CD4-positive, alpha-beta T cell treated with Interleukin-6 at 100 ng/mL for 8 hours (primary cell): ENCODE data around the gene EMP2.
"Not testable (repeated sequence)": the region's sequence is repeated elsewhere in the genome, so short reads cannot be mapped to it uniquely, and the experiment has no call there.

ENCODE experiments used
- DNase-seq: peaks from one replicate; pipeline ENCODE4 v3.0.0-alpha.2; 2020; ENCODE audit warnings: mixed read lengths, low spot score

Gene EMP2

GRCh38 chr16:10520869-10521578 is 59.4 kb downstream of the EMP2 start:
- no peak for DNase-seq

DNA sequence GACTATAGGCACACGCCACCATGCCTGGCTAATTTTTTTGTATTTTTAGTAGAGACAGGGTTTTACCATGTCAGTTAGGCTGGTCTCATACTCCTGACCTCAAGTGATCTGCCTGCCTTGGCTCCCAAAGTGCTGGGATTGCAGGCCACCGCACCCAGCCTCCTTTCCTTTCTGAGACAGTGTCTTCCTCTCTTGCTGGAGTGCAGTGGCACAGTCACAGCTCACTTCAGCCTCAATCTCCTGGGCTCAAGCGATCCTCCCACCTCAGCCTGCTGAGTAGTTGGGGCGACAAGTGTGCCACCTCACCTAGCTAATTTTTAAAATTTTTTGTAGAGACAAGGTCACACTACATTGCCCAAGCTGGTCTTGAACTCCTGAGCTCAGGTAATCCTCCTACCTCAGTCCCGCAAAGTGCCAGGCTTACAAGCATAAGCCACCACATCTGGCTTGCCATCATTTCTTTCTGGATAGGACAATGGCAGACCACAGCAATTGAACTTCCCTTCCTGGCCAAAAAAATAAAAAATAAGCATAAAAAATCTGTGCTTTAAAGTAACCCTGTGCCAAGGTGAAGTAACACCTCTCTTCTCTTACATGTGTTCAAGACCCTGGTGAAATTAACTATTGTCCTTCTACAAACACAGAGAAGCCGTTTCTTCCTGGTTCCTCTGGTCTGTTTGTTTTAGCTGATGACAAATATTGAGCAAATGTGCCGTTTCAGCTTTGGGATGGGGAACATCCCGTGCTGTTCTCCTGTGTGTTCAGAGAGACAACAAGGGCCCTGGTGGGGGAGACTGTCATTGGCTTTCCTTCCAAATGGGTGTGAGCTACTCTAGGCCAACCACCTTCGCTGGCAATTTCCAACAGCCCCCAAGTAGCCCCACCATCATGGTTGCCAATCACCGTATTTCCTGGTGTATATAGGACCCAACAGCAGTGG is 60.2 kb downstream of the EMP2 start:
- no peak for DNase-seq

- DNase-seq: no peak
Measured at GRCh38 chr16:10519297-10519696, 61.1 kb downstream of the EMP2 start.

GRCh38 chr16:10518479-10519041 is 61.8 kb downstream of the EMP2 start:
- DNase-seq: no peak

DNA sequence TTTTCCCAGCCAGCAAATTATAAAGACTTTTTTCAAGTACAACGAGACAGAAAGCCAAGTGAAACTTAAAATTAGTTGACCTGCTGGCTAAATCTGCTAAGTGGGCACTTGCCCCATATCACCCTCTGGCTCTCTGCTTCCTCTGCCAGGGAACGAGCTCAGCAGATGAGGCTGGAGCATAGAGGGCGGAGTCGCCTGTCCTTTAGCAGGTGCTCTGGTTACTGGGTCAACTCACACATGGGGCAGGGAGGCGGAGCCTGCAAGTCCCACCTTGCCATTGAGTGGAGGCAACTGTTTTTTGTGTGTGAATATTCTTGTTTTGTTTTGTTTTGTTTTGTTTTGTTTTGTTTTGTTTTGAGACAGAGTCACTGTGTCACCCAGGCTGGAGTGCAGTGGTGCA is 62.5 kb downstream of the EMP2 start:
- no peak for DNase-seq

DNA sequence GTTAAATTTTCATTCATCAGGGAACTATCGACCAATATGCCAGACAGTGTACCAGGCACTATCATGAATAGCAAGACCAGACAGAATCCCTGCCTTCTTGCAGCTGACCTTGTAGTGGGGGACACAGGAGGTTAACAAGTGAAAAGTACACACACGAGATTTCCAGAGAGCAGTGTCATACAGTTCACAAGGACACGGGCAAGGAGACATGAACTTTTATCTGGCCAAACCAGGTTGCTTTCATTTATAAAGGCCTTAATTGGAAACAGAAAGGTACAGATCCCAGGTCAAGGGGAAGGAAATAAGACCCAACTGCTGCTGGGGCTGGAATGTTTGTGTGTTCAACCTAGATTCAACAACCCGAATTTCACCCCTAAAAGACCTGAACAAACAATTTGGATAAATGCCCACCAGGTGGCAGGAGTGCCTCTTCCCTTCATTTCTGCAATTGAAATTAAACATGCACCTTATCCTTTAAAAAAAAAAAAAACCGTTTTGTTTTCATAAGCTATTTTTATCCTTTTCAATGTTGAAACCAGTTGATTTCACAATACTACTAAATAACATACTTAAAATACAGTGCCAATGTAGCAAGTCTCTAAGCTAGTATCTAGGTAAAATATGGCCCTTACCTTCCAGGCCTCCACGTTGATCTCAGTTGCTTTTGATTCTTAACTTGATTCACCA is 65.9 kb downstream of the EMP2 start:
- peak; percentile 30 for DNase-seq

DNA sequence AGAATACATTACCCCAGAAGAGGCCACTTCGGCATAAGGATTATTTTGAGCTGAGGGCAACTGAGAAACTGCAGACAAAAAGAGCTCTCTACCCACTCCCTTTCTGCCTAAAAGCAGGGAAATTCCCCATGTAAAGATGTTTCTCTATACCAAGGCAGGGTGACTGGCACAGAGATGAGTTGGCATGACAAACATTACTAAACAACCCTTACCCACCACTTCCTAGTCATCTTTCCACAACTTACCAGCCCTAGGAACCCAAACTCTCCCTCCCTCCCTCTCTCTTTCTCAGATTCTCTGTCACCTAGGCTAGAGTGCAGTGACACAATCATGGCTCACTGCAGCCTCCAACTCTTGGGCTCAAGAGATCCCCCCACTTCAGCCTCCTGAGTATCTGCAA is 68.6 kb downstream of the EMP2 start:
- DNase-seq: no peak

DNA sequence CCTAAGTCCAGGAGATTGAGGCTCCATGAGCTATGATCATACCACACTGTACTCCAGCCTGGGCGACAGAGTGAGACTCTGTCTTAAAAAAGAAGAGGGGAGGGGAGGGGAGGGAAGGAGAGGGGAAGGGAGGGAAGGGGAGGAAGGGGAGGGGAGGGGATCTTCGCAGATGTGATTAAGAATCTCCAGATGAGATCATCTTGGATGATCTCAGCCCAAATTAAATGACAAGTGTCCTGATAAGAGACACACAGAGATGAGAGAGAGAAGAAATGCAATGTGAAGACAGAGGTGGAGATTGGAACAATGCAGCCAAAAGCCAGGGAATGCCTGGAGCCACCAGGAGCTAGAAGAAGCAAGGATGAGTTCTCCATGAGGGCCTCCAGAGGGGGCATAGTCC is 70.1 kb downstream of the EMP2 start:
- DNase-seq: no peak

DNA sequence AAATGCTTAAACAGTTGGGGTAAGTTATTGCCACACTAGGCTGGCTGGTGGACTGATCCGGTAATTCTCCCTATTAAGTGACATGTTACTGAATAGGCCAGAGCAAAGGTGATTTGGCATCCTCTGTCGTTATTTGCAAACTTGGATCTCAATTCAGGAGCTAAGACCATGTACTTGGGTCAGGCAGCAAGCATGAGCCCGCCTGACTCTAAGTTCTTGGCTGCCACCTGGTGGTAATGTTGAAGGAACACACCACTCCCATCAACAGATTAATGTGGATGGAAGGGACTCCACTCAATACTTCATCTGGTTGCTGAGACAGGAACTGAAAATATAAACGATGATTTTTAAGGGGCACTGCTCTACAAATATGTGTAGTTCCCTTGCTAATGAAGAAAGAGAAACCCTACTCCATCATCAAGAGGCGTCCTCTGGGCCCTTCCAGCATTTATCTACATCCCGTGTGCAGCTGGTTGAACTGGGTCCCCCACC is 70.8 kb downstream of the EMP2 start:
- DNase-seq: peak; percentile 75

DNA sequence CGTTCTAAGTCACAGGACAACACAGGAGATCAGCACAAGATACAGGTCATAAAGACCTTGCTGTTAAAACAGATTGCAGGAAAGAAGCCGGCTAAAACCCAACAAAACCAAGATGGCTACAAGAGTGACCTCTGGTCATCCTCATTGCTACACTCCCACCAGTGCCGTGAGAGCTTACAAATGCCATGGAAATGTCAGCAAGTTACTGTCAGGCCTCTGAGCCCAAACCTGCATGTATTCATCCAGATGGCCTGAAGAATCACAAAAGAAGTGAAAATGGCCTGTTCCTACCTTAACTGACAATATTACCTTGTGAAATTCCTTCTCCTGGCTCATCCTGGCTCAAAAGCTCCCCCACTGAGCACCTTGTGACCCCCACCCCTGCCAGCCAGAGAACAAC is 75.1 kb downstream of the EMP2 start:
- DNase-seq: not testable (repeated sequence)

DNA sequence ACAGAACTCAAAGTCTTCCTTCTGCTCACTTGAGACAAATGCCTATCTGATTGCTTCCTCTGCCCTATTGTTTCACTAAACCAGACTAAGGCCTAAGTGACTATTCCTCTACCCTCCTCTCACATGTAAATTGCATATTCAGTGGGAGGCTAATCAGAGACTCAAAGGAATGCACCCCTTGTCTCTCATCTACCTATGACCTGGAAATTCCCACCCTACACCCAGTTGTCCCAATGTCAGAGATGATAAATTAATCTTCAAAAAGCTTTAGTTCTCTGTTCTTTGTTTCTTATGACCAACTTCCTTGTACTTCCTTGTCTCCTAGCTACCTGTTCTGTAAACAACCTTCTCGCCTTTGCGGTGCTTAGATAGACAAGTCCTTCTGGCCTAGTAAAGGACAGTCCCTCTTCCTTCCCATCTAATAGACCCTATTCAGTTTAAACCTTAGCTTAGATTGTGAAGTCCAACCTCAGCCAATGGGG is 76.0 kb downstream of the EMP2 start:
- DNase-seq: no peak

DNA sequence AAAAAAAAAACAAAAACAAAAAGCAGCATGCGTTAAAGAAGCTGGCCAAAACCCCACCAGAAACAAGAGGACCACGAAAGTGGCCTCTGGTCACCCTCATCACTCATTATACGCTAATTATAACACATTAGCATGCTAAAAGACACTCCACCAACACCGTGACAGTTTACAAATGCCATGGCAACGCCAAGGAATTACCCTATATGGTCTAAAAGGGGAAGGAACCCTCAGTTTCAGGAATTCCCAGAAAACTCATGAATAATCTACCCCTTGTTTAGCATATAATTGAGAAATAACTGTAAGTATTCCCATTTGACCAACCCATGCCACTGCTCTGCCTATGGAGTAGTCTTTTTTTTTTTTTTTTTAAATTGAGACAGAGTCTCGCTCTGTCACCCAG is 77.6 kb downstream of the EMP2 start:
- DNase-seq: no peak

- no peak for DNase-seq
Measured at GRCh38 chr16:10501016-10501607, 79.3 kb downstream of the EMP2 start.

GRCh38 chr16:10500582-10500981 is 79.8 kb downstream of the EMP2 start:
- no peak for DNase-seq

- DNase-seq: no peak
Measured at GRCh38 chr16:10497132-10498101, 83.0 kb downstream of the EMP2 start.

- no peak for DNase-seq
Measured at GRCh38 chr16:10495031-10495345, 85.4 kb downstream of the EMP2 start.

DNA sequence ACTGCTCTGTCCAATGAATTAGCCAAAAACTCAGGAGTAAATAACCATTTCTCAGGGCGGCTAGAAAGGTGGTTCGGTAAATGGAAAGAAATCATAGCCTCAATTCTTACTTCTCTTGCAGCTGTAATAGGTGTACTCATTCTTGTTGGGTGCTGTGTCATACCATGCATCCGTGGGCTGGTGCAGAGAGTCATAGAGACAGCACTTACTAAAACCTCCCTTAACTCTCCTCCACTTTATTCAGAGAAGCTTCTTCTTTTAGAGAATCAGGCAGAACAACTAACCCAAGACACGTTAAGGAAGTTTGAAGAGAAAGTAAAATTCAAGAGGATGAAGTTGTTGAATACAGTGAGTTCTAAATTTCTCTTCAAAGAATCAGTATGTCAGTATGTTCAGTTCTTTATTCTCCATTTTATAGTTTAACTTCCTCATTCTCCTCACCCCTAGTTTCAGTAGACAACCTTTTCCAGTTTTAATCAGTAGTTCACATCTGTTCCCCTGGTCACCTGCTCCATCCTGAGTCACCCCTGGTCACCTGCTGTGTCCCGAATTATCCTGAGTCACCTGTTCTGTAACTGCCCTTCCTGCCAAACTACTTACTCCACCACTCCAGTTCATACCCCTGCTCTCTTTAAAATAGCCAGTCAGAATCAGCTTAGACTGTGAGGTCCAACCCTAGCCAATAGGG is 85.9 kb downstream of the EMP2 start:
- DNase-seq: no peak

GRCh38 chr16:10493276-10493675 is 87.1 kb downstream of the EMP2 start:
- DNase-seq: no peak

DNA sequence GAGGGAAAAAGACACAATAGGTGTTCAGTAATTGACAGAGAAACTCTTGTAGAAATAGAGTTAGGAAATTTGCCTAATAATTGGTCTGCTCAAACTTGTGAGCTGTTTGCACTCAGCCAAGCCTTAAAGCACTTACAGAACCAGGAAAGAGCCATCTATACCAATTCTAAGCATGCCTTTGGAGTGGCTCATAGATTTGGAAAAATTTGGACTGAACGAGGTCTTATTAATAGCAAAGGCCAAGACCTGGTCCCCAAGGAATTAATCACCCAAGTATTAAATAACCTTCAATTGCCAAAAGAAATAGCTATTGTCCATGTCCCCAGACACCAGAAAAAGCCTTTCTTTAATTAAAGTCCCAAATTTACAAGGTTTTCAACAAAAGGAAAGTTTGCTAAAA is 90.3 kb downstream of the EMP2 start:
- no peak for DNase-seq
